Liver (tissue), 9 donors: Measurements from ENCODE around the gene ACOT11. TPM values are rescaled to one million over a fixed set of nuclear protein-coding genes. Genes with fewer than 3 reads are reported as not detected.
A peak's percentile ranks its signal among the peaks of the same experiment; 100 is the strongest.

ENCODE experiments used
- DNase-seq: peaks from one replicate; pipeline ENCODE4 v3.0.0-alpha.2; 2017; ENCODE audit warnings: low spot score
- H3K27ac ChIP-seq, 2 donors: one replicate each; pipeline ENCODE4 v1.7.0; 2013; ENCODE audit warnings: inconsistent platforms in 2 of 2, low read length in 2 of 2, control low read depth in 1 of 2, low read depth in 1 of 2, mild to moderate bottlenecking in 1 of 2
- H3K27me3 ChIP-seq, 4 donors: one replicate each; pipeline versions ENCODE4 v1.6.1 to v1.7.0; 2013; ENCODE audit warnings: low read length in 3 of 4, inconsistent platforms in 1 of 4, mild to moderate bottlenecking in 1 of 4, moderate library complexity in 1 of 4; ENCODE audit not compliant: control insufficient read depth in 4 of 4, insufficient read depth in 4 of 4
- H3K36me3 ChIP-seq, 4 donors: one replicate each; pipeline versions ENCODE4 v1.6.1 to v1.7.0; 2013; ENCODE audit warnings: low read length in 3 of 4, mild to moderate bottlenecking in 3 of 4, low read depth in 1 of 4, moderate library complexity in 1 of 4; ENCODE audit not compliant: control insufficient read depth in 4 of 4, insufficient read depth in 3 of 4
- H3K4me1 ChIP-seq, 4 donors: one replicate each; pipeline versions ENCODE4 v1.6.1 to v1.7.0; 2013; ENCODE audit warnings: low read length in 3 of 4, mild to moderate bottlenecking in 3 of 4, moderate library complexity in 1 of 4; ENCODE audit not compliant: control insufficient read depth in 4 of 4, insufficient read depth in 4 of 4
- H3K4me3 ChIP-seq, 3 donors: one replicate each; pipeline versions ENCODE4 v1.6.1 to v1.7.0; 2013; ENCODE audit warnings: low read length in 3 of 3, control low read depth in 1 of 3, low read depth in 1 of 3, mild to moderate bottlenecking in 1 of 3
- H3K9ac ChIP-seq, 2 donors: one replicate each; pipeline ENCODE4 v1.7.0; 2013; ENCODE audit warnings: low read length in 2 of 2, mild to moderate bottlenecking in 2 of 2, moderate library complexity in 2 of 2, control low read depth in 1 of 2, low read depth in 1 of 2
- H3K9me3 ChIP-seq, 4 donors: one replicate each; pipeline versions ENCODE4 v1.6.1 to v1.7.0; 2013; ENCODE audit warnings: low read length in 3 of 4; ENCODE audit not compliant: control insufficient read depth in 4 of 4
- ATF3 ChIP-seq: IDR thresholded peaks from 2 replicates; pipeline ENCODE4 v1.6.1; 2016; ENCODE audit warnings: antibody characterized with exemption
- CTCF ChIP-seq: fragments of 150-350 bp; IDR thresholded peaks from 2 replicates; pipeline ENCODE4 v1.5.1; 2017; ENCODE audit warnings: improper control_type of control experiment, low read depth, low read length; ENCODE audit not compliant: missing input control
- EGR1 ChIP-seq, 2 donors: IDR thresholded peaks; 2 replicates each; pipeline ENCODE4 v1.6.1; 2016 to 2018; ENCODE audit warnings: antibody characterized with exemption in 2 of 2, low read depth in 2 of 2
- FOXA1 ChIP-seq: IDR thresholded peaks from 2 replicates; pipeline ENCODE4 v1.6.1; 2016; ENCODE audit warnings: antibody characterized with exemption
- FOXA2 ChIP-seq: IDR thresholded peaks from 2 replicates; pipeline ENCODE4 v1.6.1; 2016; ENCODE audit warnings: antibody characterized with exemption
- GABPA ChIP-seq, 2 donors: IDR thresholded peaks in 1 of 2; conservative IDR thresholded peaks in 1 of 2; 2 replicates each; pipeline ENCODE4 v1.6.1; 2016; ENCODE audit warnings: antibody characterized with exemption in 2 of 2, mild to moderate bottlenecking in 1 of 2, moderate library complexity in 1 of 2
- HNF4A ChIP-seq, 2 donors: conservative IDR thresholded peaks; 2 replicates each; pipeline ENCODE4 v1.6.1; 2016; ENCODE audit warnings: antibody characterized with exemption in 2 of 2, mild to moderate bottlenecking in 2 of 2
- HNF4G ChIP-seq: IDR thresholded peaks from 2 replicates; pipeline ENCODE4 v1.6.1; 2016; ENCODE audit warnings: antibody characterized with exemption
- JUND ChIP-seq, 2 donors: IDR thresholded peaks; 2 replicates each; pipeline ENCODE4 v1.6.1; 2016; ENCODE audit warnings: antibody characterized with exemption in 2 of 2
- MAX ChIP-seq: IDR thresholded peaks from 2 replicates; pipeline ENCODE4 v1.6.1; 2016; ENCODE audit warnings: antibody characterized with exemption
- NR2F2 ChIP-seq: IDR thresholded peaks from 2 replicates; pipeline ENCODE4 v1.6.1; 2016; ENCODE audit warnings: antibody characterized with exemption
- RAD21 ChIP-seq, 2 donors: IDR thresholded peaks; 2 replicates each; pipeline ENCODE4 v1.6.1; 2016; ENCODE audit warnings: antibody characterized with exemption in 2 of 2, mild to moderate bottlenecking in 2 of 2
- REST ChIP-seq: IDR thresholded peaks from 2 replicates; pipeline ENCODE4 v1.6.1; 2016; ENCODE audit warnings: antibody characterized with exemption, mild to moderate bottlenecking
- RXRA ChIP-seq, 2 donors: IDR thresholded peaks; 2 replicates each; pipeline ENCODE4 v1.6.1; 2017 to 2018; ENCODE audit warnings: antibody characterized with exemption in 2 of 2, mild to moderate bottlenecking in 1 of 2
- SP1 ChIP-seq: IDR thresholded peaks from 2 replicates; pipeline ENCODE4 v1.6.1; 2018; ENCODE audit warnings: antibody characterized with exemption, mild to moderate bottlenecking
- TAF1 ChIP-seq: conservative IDR thresholded peaks from 2 replicates; pipeline ENCODE4 v1.6.1; 2016; ENCODE audit warnings: antibody characterized with exemption, mild to moderate bottlenecking
- ZBTB33 ChIP-seq: IDR thresholded peaks from 2 replicates; pipeline ENCODE4 v1.6.1; 2016; ENCODE audit warnings: antibody characterized with exemption
- WGBS: extraction: QIAGEN DNeasy Blood & Tissue Kit; methylation state at CpG from one replicate; pipeline ENCODE4 v1.1.7; 2013; 5-methylcytosine and 5-hydroxymethylcytosine counted together
- polyA plus RNA-seq, 2 donors: library from polyadenylated mRNA; stranded (reverse) in 1 of 2; unstranded in 1 of 2; fragments of 200-250 nt in 1 of 2; fragments of >200 nt in 1 of 2; fragmentation: Nextera tagmentation in 1 of 2; extraction: Ambion mirVana in 1 of 2; gene quantifications; one replicate each; pipeline versions ENCODE4 v1.2.1 to v1.2.3, GENCODE V29; 2013 to 2015
- total RNA-seq, 2 donors: library from RNA; depleted of rRNA; stranded (reverse); fragments of >200 nt; gene quantifications; one replicate each; pipeline ENCODE4 v1.2.3, GENCODE V29; 2014
- donor health status: healthy.
- donor health status: healthy.
- donor health status: healthy.
- donor health status: healthy.
- donor health status: healthy.

ACOT11 gene
- total and polyA plus RNA-seq, 4 donors: 0.13 to 1.1 (median 0.50) TPM

- no peak for DNase-seq
- H3K27me3 ChIP-seq: no peaks in the 10 kb centered on the region
- 61% methylated on average over 4 of the region's 4 CpGs for WGBS
- no peak overlapping the region for H3K9ac ChIP-seq
- TF ChIP-seq HNF4A (conservative IDR thresholded peaks at IDR 0.05): peak; percentile 53 to 65
- peak; percentile 12 for TF ChIP-seq SP1
- no peak for TF ChIP-seq NR2F2
- H3K27ac ChIP-seq: no peak overlapping the region
- peaks cover 0 to 11% (median 7%) of the 10 kb centered on the region in 4 donors for H3K4me1 ChIP-seq
- no peak overlapping the region for H3K4me3 ChIP-seq
- no peaks in the 10 kb centered on the region for H3K36me3 ChIP-seq
- no peaks in the 10 kb centered on the region for H3K9me3 ChIP-seq
Observed at GRCh38 chr1:54565113-54565501, 17.1 kb downstream of the ACOT11 start.

- Histone ChIP-seq H3K9ac (no peak overlapping the region), H3K4me3 (no peak overlapping the region), H3K27me3 (no peaks in the 10 kb centered on the region), H3K4me1 (peaks cover 0 to 11% (median 7%) of the 10 kb centered on the region in 4 donors), H3K27ac (no peak overlapping the region), H3K36me3 (no peaks in the 10 kb centered on the region), H3K9me3 (no peaks in the 10 kb centered on the region)
- 94% methylated on average over 5 of the region's 5 CpGs for WGBS
- TF ChIP-seq GABPA (IDR thresholded peaks at IDR 0.05 in 1 of 2, conservative IDR thresholded peaks at IDR 0.05 in 1 of 2) (no peak), HNF4A (conservative IDR thresholded peaks at IDR 0.05) (no peak), MAX (no peak)
- DNase-seq: no peak
Observed at GRCh38 chr1:54566438-54567141, 18.6 kb downstream of the ACOT11 start.

- H3K27ac ChIP-seq: no peak overlapping the region
- H3K4me3 ChIP-seq: no peak overlapping the region
- H3K36me3 ChIP-seq: no peaks in the 10 kb centered on the region
- no peak for DNase-seq
- H3K27me3 ChIP-seq: no peaks in the 10 kb centered on the region
- TF ChIP-seq RAD21 (IDR thresholded peaks at IDR 0.05) (no peak), MAX (no peak), CTCF (no peak), TAF1 (no peak), SP1 (no peak), REST (no peak), HNF4G (no peak), JUND (IDR thresholded peaks at IDR 0.05) (no peak), GABPA (IDR thresholded peaks at IDR 0.05 in 1 of 2, conservative IDR thresholded peaks at IDR 0.05 in 1 of 2) (no peak), ZBTB33 (no peak), FOXA1 (no peak), ATF3 (no peak), HNF4A (conservative IDR thresholded peaks at IDR 0.05) (no peak), NR2F2 (no peak), EGR1 (IDR thresholded peaks at IDR 0.05; ENCODE audit: low read depth in 2 of 2) (no peak), FOXA2 (no peak), RXRA (IDR thresholded peaks at IDR 0.05) (no peak)
- no peak overlapping the region for H3K9ac ChIP-seq
- peaks cover 0 to 11% (median 7%) of the 10 kb centered on the region in 4 donors for H3K4me1 ChIP-seq
- no peaks in the 10 kb centered on the region for H3K9me3 ChIP-seq
- 53% methylated on average over 5 of the region's 5 CpGs for WGBS
Observed at GRCh38 chr1:54567961-54568360, 19.9 kb downstream of the ACOT11 start.
